K562 (cell line): ENCODE data around the gene C4orf36.

Source experiments
- CTCF ChIP-seq, 3 experiments: IDR thresholded peaks in 2 of 3; conservative IDR thresholded peaks in 1 of 3; 2 replicates each; pipeline ENCODE4 v1.5.1; 2011 to 2012; ENCODE audit warnings: low read length in 3 of 3, mild to moderate bottlenecking in 3 of 3, control low read depth in 2 of 3, improper control_type of control experiment in 1 of 3, inconsistent platforms in 1 of 3, low read depth in 1 of 3, mixed read lengths in 1 of 3, moderate library complexity in 1 of 3; ENCODE audit not compliant: insufficient read depth in 2 of 3
- E2F1 ChIP-seq: sonication (generic); formaldehyde crosslinking; IDR thresholded peaks from 2 replicates; pipeline ENCODE4 v1.8.1; 2023; ENCODE audit warnings: mild to moderate bottlenecking, missing genetic modification reagents, moderate library complexity
- GTF2F1 ChIP-seq: IDR thresholded peaks from 2 replicates; pipeline ENCODE4 v1.6.1; 2011; ENCODE audit warnings: low read depth, low read length, improper control_type of control experiment
- RAD21 ChIP-seq, 2 experiments: fragments of 250-450 bp in 1 of 2; fragments of 450-650 bp in 1 of 2; sonication (Bioruptor Pico) in 1 of 2; formaldehyde crosslinking in 1 of 2; IDR thresholded peaks in 1 of 2; conservative IDR thresholded peaks in 1 of 2; 2 replicates each; pipeline versions ENCODE4 v1.4.0 to v1.8.0; 2020 to 2022; ENCODE audit warnings: mild to moderate bottlenecking in 2 of 2, moderate library complexity in 1 of 2
- TFAP4 ChIP-seq: sonication (generic); formaldehyde crosslinking; IDR thresholded peaks from 2 replicates; pipeline ENCODE4 v1.8.0; 2022; ENCODE audit warnings: missing genetic modification reagents, mild to moderate bottlenecking, moderate library complexity, borderline replicate concordance

- no peak for TF ChIP-seq TFAP4 (CRISPR knock-in tag)
- no peak for TF ChIP-seq E2F1
- TF ChIP-seq CTCF (IDR thresholded peaks at IDR 0.05 in 2 of 3, conservative IDR thresholded peaks at IDR 0.05 in 1 of 3; ENCODE audit: insufficient read depth in 2 of 3, low read depth in 1 of 3, low read length in 3 of 3): no peak
- TF ChIP-seq GTF2F1: no peak
- TF ChIP-seq RAD21 (CRISPR knock-in tag; conservative IDR thresholded peaks at IDR 0.05 in 1 of 2, IDR thresholded peaks at IDR 0.05 in 1 of 2): no peak
These were observed 16.0 kb upstream of the C4orf36 start for GRCh38 chr4:86908251-86908657.
